ENCODE measurements around the gene EEF1AKMT3.

EEF1AKMT3 gene

GRCh38 chr12:57734591-57734990, 37.8 kb upstream of the EEF1AKMT3 start:
- Histone ChIP-seq H3K9me2 (replicated peaks; ENCODE audit: insufficient read depth, low read length) (no peaks in the 10 kb centered on the region), H3F3A (ENCODE audit: insufficient read depth, low read length) (no peaks in the 10 kb centered on the region), H3K9me3 (replicated peaks; ENCODE audit: insufficient read depth, low read length) (no peaks in the 10 kb centered on the region), H3K36me3 (replicated peaks; ENCODE audit: insufficient read depth, low read length) (no peaks in the 10 kb centered on the region), H3K9ac (ENCODE audit: low read length) (no peak overlapping the region), H3K4me3 (ENCODE audit: low read length) (no peak overlapping the region), H3K4me1 (ENCODE audit: low read length) (no peaks in the 10 kb centered on the region), H4K20me1 (ENCODE audit: insufficient read depth, low read length) (no peaks in the 10 kb centered on the region; the same call in 1 of the 2 replicates), H2AFZ (ENCODE audit: low read length) (no peak overlapping the region), H3K27me3 (replicated peaks; ENCODE audit: insufficient read depth, low read length) (no peaks in the 10 kb centered on the region), H3K79me2 (ENCODE audit: low read length) (peaks cover 11% of the 10 kb centered on the region), H3K27ac (ENCODE audit: low read length) (no peak overlapping the region), H3K4me2 (ENCODE audit: low read depth, low read length) (no peak overlapping the region)
- TF ChIP-seq, protein P1, sequence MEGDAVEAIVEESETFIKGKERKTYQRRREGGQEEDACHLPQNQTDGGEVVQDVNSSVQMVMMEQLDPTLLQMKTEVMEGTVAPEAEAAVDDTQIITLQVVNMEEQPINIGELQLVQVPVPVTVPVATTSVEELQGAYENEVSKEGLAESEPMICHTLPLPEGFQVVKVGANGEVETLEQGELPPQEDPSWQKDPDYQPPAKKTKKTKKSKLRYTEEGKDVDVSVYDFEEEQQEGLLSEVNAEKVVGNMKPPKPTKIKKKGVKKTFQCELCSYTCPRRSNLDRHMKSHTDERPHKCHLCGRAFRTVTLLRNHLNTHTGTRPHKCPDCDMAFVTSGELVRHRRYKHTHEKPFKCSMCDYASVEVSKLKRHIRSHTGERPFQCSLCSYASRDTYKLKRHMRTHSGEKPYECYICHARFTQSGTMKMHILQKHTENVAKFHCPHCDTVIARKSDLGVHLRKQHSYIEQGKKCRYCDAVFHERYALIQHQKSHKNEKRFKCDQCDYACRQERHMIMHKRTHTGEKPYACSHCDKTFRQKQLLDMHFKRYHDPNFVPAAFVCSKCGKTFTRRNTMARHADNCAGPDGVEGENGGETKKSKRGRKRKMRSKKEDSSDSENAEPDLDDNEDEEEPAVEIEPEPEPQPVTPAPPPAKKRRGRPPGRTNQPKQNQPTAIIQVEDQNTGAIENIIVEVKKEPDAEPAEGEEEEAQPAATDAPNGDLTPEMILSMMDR (IDR thresholded peaks at IDR 0.05; ENCODE audit: low read length): no peak
- TF ChIP-seq EZH2phosphoT487 (IDR thresholded peaks at IDR 0.05; ENCODE audit: low read length): no peak
- TF ChIP-seq EZH2 (optimal IDR thresholded peaks at IDR 0.05; ENCODE audit: low read depth, low read length): no peak
- no peak for DNase-seq

- Histone ChIP-seq H3K27me3 (replicated peaks; ENCODE audit: insufficient read depth, low read length) (no peaks in the 10 kb centered on the region), H3K27ac (ENCODE audit: low read length) (no peak overlapping the region), H3K36me3 (replicated peaks; ENCODE audit: insufficient read depth, low read length) (no peaks in the 10 kb centered on the region), H3K79me2 (ENCODE audit: low read length) (peaks cover 19% of the 10 kb centered on the region), H2AFZ (ENCODE audit: low read length) (no peak overlapping the region), H3F3A (ENCODE audit: insufficient read depth, low read length) (no peaks in the 10 kb centered on the region), H4K20me1 (ENCODE audit: insufficient read depth, low read length) (no peaks in the 10 kb centered on the region; the same call in 1 of the 2 replicates), H3K9me2 (replicated peaks; ENCODE audit: insufficient read depth, low read length) (no peaks in the 10 kb centered on the region), H3K4me1 (ENCODE audit: low read length) (peaks cover 3% of the 10 kb centered on the region; the same call in 1 of the 2 replicates), H3K9me3 (replicated peaks; ENCODE audit: insufficient read depth, low read length) (no peaks in the 10 kb centered on the region), H3K9ac (ENCODE audit: low read length) (no peak overlapping the region), H3K4me3 (ENCODE audit: low read length) (no peak overlapping the region), H3K4me2 (ENCODE audit: low read depth, low read length) (no peak overlapping the region)
- TF ChIP-seq EZH2 (optimal IDR thresholded peaks at IDR 0.05; ENCODE audit: low read depth, low read length): no peak
- TF ChIP-seq EZH2phosphoT487 (IDR thresholded peaks at IDR 0.05; ENCODE audit: low read length): no peak
- TF ChIP-seq, protein P1 (IDR thresholded peaks at IDR 0.05; ENCODE audit: low read length): no peak
- DNase-seq: no peak
Observed at GRCh38 chr12:57735198-57735855, 37.1 kb upstream of the EEF1AKMT3 start.

- Histone ChIP-seq H4K20me1 (ENCODE audit: insufficient read depth, low read length) (no peaks in the 10 kb centered on the region; the same call in 1 of the 2 replicates), H3K79me2 (ENCODE audit: low read length) (peaks cover 27% of the 10 kb centered on the region), H3F3A (ENCODE audit: insufficient read depth, low read length) (0 out of 2 replicates have a peak, but pooled peaks cover 2% of the 10 kb centered on the region), H3K4me2 (ENCODE audit: low read depth, low read length) (no peak overlapping the region), H3K4me3 (ENCODE audit: low read length) (no peak overlapping the region), H3K27ac (ENCODE audit: low read length) (no peak overlapping the region), H3K9me2 (replicated peaks; ENCODE audit: insufficient read depth, low read length) (no peaks in the 10 kb centered on the region), H3K9me3 (replicated peaks; ENCODE audit: insufficient read depth, low read length) (no peaks in the 10 kb centered on the region), H3K36me3 (replicated peaks; ENCODE audit: insufficient read depth, low read length) (no peaks in the 10 kb centered on the region), H3K9ac (ENCODE audit: low read length) (no peak overlapping the region), H3K4me1 (ENCODE audit: low read length) (peaks cover 11% of the 10 kb centered on the region), H3K27me3 (replicated peaks; ENCODE audit: insufficient read depth, low read length) (no peaks in the 10 kb centered on the region), H2AFZ (ENCODE audit: low read length) (no peak overlapping the region)
- TF ChIP-seq EZH2phosphoT487 (IDR thresholded peaks at IDR 0.05; ENCODE audit: low read length): no peak
- TF ChIP-seq, protein P1 (IDR thresholded peaks at IDR 0.05; ENCODE audit: low read length): no peak
- no peak for TF ChIP-seq EZH2 (optimal IDR thresholded peaks at IDR 0.05; ENCODE audit: low read depth, low read length)
- no peak for DNase-seq
Observed at GRCh38 chr12:57735952-57736740, 36.3 kb upstream of the EEF1AKMT3 start.

Measured in MM.1S (cell line).